Hematopoietic multipotent progenitor cell treated with erythropoietin and hydrocortisone succinate and interleukin-3 and kit ligand, for 6 days (in vitro differentiated cells): ENCODE results near the gene ADH4.
"Not testable (repeated sequence)": the region's sequence is repeated elsewhere in the genome, so short reads cannot be mapped to it uniquely, and the experiment has no call there.

ENCODE experiments used
- DNase-seq: peaks from one replicate; pipeline ENCODE4 v3.0.0-alpha.2; 2015

Gene ADH4

DNA sequence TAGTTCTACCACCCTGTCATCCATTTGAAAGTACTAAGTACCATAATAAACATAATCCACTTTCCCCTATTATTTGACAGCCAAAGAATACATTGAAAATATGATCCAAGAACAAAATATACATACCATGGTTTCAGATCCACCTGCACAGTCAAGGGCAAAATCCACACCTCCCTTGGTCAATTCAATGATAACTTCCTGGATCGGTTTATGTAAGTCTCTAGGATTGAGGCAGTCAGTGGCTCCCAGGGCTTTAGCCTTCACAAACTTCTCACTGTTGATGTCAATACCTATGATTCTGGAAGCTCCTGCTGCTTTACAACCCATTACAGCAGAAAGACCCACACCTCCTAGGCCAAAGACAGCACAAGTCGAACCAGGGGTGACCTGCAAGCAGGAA is 12.7 kb downstream of the ADH4 start:
- no peak for DNase-seq

DNA sequence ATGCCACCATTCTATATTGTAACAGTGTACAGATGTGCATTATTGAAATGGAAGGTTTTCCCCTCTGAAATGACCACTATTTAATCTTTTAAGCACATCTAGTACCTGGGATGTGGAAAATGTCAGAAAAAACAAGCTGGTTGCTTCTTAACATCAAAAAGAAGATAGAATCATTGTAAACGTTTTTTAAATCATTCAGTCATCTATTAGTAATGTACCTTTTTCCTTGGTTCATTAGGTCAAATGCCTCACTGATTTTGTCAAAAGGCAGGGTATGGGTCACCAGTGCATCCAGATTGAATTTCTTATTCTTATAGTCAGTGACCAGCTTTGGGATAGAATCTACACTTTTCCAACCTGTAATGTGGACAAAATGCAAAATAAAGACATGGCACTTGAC is 17.7 kb downstream of the ADH4 start:
- no peak for DNase-seq

- no peak for DNase-seq
These were observed 23.1 kb downstream of the ADH4 start for GRCh38 chr4:99121008-99121407.

GRCh38 chr4:99120501-99120900 is 23.6 kb downstream of the ADH4 start:
- no peak for DNase-seq

- peak; percentile 61 for DNase-seq
These were observed 26.0 kb downstream of the ADH4 start for GRCh38 chr4:99117876-99118693.

GRCh38 chr4:99117122-99117841 is 26.8 kb downstream of the ADH4 start:
- not testable (repeated sequence) for DNase-seq

DNA sequence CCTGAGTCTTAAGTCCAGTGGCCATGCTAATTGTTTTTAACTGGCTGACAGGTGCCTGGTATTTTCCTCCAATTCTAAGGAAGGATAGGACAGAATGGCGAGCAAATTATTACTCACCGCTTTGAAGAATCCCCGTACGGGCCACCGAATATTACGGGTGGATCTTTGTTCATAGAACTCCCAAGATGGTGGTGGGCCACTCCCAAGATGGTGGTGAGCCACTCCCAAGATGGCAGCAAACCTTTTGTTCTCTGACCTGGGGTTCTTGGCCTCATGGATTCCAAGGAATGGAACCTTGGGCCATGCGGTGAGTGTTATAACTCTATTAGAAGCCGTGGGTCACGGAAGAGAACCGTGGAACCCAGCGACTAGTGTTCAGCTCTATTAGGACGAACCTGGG is 34.8 kb downstream of the ADH4 start:
- DNase-seq: not testable (repeated sequence)

DNA sequence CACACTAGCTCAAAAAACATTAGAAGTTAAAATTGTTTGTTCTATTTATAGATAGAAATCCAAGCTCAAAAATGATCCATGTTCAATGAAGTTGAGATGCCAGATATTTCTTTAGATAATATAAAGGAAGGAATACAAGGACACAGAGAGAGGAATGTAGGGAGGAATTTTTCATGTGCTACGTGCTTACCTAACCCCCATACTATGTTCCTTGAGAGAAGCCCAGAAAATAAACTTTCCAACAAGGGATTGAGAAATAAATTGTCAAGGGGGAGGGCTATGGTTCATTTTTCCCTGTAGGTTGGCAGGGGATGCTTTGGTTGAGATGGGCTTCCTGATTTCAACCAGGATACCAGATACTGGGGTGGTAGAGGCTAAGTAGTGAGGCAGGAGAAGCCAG is 39.9 kb downstream of the ADH4 start:
- DNase-seq: no peak

DNA sequence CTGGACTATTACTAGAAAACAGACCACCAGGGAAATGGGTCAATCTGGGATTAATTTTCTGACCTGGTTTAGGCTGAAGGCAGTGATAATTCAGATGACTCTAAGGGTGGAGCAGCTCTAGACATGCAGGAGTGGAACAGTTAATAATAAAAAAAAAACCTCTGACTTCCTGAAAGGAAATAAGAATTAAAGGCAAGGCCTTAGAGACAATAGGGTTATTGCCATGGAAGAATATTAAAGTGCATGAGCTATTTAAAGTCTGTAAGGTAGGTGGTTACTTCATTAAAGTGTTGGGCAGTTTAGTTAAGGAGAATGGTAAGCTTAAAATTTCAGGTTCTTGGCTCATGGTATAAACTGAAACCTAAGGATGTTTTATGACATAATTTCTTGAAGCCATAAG is 40.9 kb downstream of the ADH4 start:
- no peak for DNase-seq

GRCh38 chr4:99102634-99103033 is 41.5 kb downstream of the ADH4 start:
- no peak for DNase-seq

- no peak for DNase-seq
These were observed 43.2 kb downstream of the ADH4 start for GRCh38 chr4:99100876-99101275.

GRCh38 chr4:99099814-99100213 is 44.3 kb downstream of the ADH4 start:
- DNase-seq: not testable (repeated sequence)

- DNase-seq: no peak
These were observed 44.8 kb downstream of the ADH4 start for GRCh38 chr4:99099311-99099710.

DNA sequence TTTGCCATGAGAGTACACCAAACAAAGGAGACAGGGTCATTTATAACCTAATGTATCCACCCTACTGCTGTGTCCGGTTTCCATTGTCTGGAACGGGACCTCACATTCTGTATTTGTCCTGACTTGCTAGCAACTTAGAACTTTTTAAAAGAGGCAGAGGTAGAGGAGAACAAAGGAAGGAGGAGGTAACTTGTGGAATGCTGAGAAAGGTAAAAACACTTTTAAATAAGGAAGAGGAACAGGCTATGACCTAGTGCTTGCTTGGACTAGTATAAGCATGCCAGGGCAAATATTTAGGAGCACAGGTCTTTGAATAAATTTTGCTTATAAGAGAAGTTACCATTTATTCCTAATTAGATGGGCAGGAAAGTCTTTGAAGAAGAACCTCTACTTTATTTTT is 52.3 kb downstream of the ADH4 start:
- not testable (repeated sequence) for DNase-seq

DNA sequence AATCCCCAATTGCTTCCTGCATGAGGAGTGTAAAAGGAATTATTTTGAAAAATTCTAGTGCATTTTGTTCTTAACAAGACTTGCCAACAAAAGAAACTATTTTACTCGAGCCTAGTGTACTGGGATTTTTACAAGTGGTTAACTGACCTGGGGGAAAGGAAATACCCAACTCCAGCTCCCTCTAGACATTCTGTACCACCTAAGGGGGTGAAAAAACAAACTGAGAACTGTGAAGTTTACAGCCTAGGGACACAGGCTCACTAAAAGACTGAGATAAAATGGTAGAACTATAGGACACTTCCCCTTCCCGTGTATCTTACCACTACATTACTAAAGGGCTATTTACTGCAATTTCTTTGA is 52.9 kb downstream of the ADH4 start:
- DNase-seq: no peak

GRCh38 chr4:99090481-99091215 is 53.4 kb downstream of the ADH4 start:
- no peak for DNase-seq

DNA sequence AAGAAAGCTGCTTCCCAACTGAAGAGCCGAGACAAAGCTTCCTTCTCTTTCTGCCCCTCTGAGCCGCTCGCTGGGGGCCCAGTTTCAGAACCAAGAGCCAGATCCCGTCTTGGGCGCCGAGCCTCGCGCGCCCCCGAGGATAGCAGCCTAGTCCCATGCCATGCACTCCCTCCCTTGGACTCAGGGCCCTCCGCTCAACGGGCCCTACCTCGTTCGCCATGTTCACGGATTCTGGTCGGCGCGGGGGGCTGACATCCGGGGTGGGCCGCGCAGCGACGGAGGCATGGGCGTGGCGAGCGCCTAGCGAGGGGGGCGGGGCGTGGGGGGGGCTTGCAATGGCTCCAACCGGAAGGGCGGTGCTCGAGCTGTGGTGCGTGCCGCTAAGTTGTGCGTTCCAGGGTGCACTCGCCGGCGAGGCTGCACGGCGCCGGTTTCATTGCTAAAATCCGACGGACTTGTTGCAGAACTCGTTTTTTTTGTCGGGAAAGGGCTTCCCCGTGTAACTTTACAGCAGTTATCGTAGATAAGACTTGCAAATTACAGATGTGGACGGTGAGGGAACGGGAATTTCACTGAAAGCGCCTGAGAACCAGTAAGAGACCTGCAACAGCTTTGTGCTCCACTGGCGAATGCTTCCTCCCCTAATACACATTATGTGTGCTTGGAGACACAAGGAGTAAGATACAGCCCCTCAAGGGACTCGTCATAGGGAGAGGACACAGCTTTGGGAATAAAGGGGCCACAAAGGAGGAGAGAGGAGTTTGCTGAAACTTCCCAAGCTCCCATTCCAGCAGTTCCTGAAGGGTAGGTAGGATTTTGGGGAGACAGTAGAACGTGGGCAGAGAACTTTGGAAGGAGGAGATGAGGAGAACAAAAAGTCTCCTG is 55.4 kb downstream of the ADH4 start, which contains the start of gene ADH5:
Gene ADH5 (minus strand): TSS at position 308 of the 885 bp plus-strand sequence. CDS start 88 bp downstream, at position 220.
- DNase-seq: peak; percentile 94

DNA sequence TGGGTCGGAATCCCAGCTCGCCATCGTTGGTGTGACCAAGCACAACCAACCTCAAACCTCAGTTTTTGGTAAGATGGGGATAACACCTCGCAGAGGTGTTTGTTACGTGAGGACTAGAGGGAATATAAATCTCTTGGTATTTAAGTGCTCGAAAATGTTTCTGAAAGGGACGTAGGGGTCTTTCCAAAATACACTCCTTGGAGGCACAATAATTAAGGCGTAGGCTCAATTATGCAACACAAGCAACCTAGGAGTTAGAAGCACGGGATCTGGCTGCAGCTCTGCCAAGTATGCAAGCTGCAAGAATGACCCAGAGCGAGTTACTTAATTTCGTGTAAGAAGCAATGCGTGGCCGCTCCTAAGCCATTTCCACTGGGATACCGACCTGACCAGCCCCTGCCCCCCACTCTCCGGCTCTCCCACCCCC is 56.1 kb downstream of the ADH4 start:
- DNase-seq: peak; percentile 75

- no peak for DNase-seq
These were observed 59.5 kb downstream of the ADH4 start for GRCh38 chr4:99084595-99084994.

DNA sequence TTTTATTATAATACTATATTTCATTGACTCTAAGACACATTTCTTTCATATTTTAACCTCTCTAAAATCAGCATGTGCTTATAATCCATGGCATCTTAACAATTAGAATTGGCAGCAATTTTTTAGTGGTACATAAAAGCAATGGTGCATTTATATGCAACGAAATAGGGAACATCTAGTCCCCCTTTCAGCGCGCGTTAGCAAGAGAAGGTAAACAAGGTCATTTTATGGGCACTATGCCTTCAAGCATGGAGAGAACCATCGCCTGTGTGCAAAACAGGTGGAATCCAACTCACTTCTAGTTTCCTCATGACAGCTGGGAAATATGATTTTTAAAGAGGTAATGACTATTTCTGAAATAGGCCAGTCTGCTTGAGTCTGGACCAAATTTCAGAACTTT is 61.9 kb downstream of the ADH4 start:
- DNase-seq: no peak

DNA sequence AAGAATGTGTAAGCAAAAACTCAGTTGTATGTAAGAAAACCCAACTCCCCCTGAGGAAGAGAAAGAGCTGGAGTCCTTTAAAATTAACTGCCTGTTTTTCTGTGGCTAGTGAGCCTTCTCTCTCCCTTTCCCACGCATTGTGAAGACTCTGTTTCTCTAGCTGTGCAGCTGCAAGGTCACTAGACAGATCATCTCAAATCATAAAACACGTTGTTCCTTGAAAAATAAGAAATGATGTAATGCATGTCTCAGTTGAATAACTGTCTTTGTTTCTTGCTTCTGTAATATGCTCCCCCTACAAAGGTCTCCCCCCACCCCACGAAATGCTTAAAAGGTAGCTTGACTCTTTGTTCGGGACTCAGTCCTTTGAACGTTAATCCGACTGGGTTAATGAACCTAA is 63.2 kb downstream of the ADH4 start:
- DNase-seq: not testable (repeated sequence)

- no peak for DNase-seq
These were observed 64.3 kb downstream of the ADH4 start for GRCh38 chr4:99079625-99080295.
